NK-92 (cell line): ENCODE results near the gene CGB5.
A peak's percentile ranks its signal among the peaks of the same experiment; 100 is the strongest.

ENCODE experiments used
- DNase-seq: peaks from one replicate; lab custom pipeline; 2025; ENCODE audit not compliant: unreplicated experiment; lab: John Stamatoyannopoulos, UW

The CGB5 gene

GRCh38 chr19:49085020-49085867, 41.6 kb downstream of the CGB5 start, which contains the start of gene SNRNP70:
TSS of gene SNRNP70 (plus strand) at chr19:49085451. CDS start at chr19:49086415, 964 bp downstream.
- peak; percentile 92 for DNase-seq

DNA sequence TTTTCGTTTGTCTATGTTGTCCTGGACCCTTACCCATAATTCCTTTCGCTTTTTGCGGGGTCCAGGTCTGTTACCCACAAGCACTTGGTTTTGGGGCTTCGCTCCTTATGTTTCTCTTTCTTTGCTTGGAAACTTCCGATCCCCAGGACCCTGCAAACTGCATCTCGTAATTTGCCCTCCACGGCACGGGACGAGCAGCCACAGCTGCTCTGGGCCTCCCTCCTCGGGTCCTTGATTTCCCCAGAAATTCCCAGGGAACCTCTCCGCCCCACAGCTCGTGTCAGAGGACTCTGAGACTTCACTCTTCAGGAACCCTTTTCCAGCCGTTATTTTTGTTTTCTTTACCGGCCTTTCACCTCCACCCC, 42.2 kb downstream of the CGB5 start:
- DNase-seq: no peak

DNA sequence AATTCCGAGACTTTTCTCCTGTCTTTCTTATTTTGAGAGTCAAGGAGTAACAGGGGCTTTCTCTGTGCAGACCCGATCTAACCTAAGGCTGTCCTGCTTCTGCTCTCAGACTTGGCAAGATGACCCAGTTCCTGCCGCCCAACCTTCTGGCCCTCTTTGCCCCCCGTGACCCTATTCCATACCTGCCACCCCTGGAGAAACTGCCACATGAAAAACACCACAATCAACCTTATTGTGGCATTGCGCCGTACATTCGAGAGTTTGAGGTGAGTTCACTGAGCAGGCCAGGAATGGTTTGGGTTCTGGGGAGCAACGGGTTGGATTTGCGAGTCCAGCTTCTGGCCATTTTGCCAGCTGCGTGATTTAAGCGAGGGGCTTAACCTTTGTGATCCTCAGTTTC, 42.6 kb downstream of the CGB5 start:
- DNase-seq: no peak

- no peak for DNase-seq
Measured at GRCh38 chr19:49091391-49092038, 47.9 kb downstream of the CGB5 start.

DNA sequence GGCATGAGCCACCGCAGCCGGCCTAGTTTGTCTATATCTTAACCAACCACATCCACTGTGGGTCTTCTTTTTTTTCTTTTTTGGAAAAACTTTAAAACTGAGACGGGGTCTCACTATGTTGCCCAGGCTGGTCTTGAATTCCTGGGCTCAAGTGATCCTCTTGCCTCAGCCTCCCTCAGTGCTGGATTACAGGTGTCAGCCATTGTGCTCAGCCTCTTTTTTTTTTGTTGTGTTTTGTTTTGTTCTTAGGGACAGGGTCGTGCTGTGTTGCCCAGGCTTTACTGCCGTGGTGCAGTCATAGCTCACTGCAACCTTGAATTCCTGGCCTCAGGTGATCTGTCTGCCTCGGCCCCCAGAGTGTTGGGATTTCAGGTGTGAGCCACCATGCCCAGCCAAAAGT, 49.0 kb downstream of the CGB5 start:
- no peak for DNase-seq
